Right ventricle myocardium inferior (tissue), 1 donor: ENCODE data around the gene NSD2. TPM values are rescaled to one million over a fixed set of nuclear protein-coding genes. Genes with fewer than 3 reads are reported as not detected.
"Not testable (repeated sequence)": the region's sequence is repeated elsewhere in the genome, so short reads cannot be mapped to it uniquely, and the experiment has no call there.

Source experiments
- ATAC-seq: fragments of 200-7000 bp; cut with Tn5 transposase; one replicate; pipeline ENCODE4 v1.9.1; 2020; ENCODE audit warnings: mild to moderate bottlenecking, moderate library complexity
- DNase-seq: peaks from one replicate; pipeline ENCODE4 v3.0.0; 2021; ENCODE audit errors: missing footprints
- intact Hi-C: fragments of 100-400 bp; cut with DNase I; formaldehyde crosslinking; loops from one replicate; pipeline ENCODE4 v1.11.0; 2022
- long read RNA-seq: library from polyadenylated mRNA; unstranded; transcript quantifications from one replicate; pipeline ENCODE4 v2.0.0, GENCODE V29; 2021
- total RNA-seq: library from RNA; stranded (reverse); fragmentation: NEBNext Ultra II Directional; extraction: Animal tissue kit (Norgen Biotek cat#: 25700); gene quantifications from one replicate; pipeline ENCODE4 v1.2.1, GENCODE V29; 2021
- donor health status: DM: no; HTN: yes; CAD: no; lungs with severe emphysema.

Gene NSD2
- 37.0 TPM for total RNA-seq
- long read RNA-seq, partial matches to known transcripts: 5 of 21 reads
- long read RNA-seq, other reads (novel, unspliced or antisense): 16 of 21 reads

DNA sequence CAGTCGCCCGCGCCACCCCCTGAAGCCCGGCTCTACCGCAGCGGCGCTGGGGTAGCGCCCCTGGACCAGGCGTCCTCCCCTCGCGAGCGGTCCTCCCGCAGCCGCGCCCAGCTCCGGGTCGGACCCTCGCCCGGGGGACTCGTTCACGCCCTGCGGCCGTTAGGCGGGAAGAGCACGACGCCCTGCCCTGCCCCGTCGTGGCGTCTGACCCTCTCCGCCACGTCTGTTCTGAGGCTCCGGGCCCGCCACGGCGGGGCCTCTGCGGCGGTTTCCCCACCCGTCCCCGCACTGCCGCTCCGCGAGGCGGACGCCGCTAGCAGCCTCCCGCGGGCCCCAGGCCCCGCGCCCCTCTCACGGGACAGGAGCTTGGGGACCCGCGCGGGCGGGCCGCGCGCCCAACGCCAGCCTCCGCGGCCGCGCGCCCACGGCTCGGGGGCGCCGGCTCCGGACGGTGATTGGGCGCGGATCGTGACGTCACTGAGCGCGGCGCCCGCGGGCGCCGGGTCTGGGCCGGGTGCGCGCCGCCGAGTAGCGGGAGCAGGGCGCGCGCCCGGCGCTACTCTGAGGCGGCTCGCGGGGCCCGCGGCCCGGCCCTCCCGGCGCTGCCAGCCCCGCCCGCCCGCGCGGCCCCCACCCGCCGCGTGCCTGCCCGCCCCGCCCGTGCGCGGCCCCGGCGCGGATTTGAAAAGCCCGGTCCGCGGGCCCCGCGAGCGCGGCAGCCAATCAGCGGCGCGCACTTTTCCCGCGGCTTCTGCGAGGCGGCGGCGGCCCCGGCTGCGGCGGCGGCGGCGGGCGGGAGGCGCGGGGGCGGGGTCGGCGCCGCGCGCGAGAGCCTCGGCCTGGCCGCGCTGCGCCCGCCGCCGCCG lies at the start of gene NSD2:
NSD2 (plus strand) TSS at position 816 of the 866 bp plus-strand sequence. CDS start 29,262 bp downstream, outside the sequence.
- intact Hi-C loops: loop anchor here (1.0 kb wide), 1 partner anchor 14 kb away; no protein-coding TSS in a partner anchor
- DNase-seq (peak; percentile 94), ATAC-seq (peak; percentile 86)

DNA sequence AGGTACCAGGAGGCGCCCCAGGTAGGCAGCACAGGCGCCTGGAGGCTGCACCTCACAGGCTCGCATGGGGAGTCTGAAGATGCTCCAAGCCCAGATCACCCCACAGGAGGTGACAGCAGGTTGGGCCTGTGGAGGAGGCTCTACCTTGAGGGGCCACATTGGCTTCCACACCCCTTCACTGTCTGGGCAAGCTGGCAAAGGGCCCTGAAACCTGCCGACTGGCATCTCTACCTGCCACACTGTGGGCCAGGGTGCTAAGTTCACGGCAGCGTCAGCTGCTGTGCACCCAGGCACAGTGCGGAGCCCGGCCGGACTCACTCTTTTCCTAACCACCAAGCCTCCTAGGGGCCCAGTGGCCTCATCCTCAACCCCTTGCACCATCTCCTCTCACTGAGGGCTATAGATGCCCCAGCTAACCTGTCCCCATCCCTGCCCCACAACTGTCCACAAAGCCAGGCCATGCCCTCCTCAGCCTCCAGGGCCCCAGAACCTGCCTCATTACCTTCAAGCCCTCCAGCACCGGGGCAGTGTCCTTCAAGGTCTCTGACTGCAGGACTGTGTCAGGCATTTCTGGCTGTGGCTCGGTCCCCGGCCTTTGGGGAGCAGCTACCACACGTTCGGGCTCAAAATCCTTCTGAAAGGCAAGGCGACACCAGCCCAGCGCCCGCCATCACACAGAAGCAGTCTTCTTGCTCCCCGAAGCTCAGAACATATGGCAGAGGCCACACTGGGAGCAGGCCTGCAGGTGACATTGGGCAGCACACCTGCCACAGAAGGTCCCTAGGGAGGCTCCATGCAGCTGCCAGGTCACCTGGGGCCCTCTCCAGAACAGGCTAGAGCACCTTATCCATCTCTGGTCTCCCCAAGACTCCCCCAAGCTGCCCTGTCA lies 49.3 kb upstream of the NSD2 start:
- intact Hi-C loops: no loop called here
- ATAC-seq (no peak), DNase-seq (no peak)

DNA sequence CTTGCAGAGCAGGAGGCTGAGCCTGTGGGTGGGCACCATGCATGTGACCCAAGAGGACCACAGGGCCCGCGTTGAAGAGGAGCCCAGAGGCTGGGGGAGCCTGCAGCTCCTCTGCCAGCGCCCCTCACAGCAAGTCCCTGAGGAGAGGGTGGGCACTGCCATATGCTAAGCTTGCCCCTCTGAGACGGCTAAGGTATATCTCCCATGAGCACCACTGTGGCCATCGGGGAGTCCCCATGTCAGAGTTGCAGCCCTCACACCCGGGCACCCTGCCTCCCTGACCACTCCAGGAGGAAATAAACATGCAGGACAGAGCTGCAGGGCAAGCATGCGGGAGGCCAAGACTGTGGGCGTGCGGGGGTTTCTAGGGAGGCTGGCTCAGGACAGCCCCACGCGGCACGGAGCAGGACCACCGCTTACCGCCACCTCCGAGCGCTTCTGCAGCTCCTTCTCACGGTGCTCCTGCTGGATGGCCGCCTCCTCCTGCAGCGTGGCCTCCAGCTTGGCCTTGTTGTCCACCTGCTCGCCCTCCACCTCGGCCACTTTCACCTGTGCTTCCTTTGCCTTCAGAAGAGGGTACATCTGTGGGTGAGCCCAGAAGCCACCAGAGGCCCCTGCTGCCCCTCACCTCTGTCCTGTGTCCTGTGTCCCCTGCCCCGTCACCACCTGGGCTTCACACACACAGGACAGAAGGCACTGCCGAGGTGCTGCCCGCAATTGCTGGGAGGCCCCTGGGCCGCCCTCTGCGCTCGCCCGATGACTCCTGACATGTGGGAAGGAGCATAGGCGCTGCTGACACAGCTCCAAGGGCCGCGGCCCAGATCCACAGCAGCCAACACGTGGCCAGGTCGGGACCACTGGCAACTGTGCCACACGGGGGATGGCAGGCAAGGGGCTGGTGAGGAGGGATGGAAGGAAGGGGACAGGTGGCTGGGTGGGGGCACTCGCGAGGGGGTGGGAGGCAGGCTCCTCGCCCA lies 48.3 kb upstream of the NSD2 start:
- DNase-seq (no peak), ATAC-seq (no peak)
- intact Hi-C loops: no loop called here

- DNase-seq (no peak), ATAC-seq (no peak)
- intact Hi-C loops: no loop called here
These were observed 47.7 kb upstream of the NSD2 start for GRCh38 chr4:1823545-1823932.

GRCh38 chr4:1824746-1825145 lies 46.4 kb upstream of the NSD2 start:
- ATAC-seq: no peak
- intact Hi-C loops: no loop called here
- DNase-seq: peak; percentile 27

- DNase-seq: peak; percentile 30
- intact Hi-C loops: no loop called here
- ATAC-seq: no peak
These were observed 45.9 kb upstream of the NSD2 start for GRCh38 chr4:1825326-1825725.

DNA sequence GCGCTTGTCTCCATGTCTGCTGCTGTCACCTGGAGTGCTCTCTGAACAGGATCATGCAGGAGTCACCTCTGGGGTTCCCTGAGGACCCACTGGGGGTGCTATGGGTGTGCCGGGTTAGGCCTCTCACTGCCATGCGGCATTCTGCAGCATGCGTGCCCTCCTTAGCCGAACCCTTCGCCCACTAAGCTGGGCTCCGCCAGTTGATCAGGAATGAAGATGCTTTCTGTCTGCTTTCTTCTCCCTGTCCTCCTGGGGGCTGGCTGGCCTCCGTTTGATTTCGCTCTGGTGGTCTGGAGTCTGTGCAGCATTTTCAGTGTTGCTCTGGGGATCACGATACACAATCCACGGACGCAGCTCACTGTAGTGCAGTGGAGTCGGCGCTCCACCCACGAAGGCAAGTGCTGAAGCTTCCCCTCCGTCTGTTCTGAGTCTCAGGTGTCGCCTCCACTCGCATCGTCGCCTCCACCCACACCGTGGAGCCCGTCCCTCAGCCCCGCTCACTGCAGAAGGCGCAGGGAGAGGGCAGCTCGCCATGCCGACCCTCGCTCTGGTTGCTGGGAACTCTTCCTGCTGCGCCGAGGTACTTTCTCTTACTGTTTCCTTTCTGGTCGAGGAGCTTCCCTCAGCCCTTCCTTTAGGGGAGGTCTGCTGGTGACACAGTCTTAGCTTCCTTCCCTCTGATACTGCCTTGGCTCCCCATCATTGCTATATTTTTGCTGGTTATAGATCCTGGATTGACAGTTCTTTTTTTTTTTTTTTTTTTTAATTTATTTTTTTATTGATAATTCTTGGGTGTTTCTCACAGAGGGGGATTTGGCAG lies 44.5 kb upstream of the NSD2 start:
- intact Hi-C loops: no loop called here
- DNase-seq (no peak), ATAC-seq (no peak)

DNA sequence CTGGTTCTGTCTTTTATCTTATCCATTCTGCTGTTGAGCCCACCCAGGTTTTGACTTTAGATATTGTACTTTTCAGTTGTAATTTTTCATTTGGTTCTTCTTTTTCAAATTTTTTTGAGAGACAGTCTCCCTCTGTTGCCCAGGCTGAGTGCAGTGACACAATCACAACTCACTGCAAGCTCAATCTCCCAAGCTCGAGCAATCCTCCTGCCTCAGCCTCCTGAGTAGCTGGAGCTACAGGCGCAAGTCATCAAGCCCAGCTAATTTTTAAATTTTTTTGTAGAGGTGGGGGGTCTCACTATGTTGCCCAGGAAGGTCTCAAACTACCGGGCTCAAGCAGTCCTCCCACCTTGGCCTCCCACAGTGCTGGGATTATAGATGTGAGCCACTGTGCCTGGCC lies 41.0 kb upstream of the NSD2 start:
- ATAC-seq (no peak), DNase-seq (no peak)
- intact Hi-C loops: no loop called here

DNA sequence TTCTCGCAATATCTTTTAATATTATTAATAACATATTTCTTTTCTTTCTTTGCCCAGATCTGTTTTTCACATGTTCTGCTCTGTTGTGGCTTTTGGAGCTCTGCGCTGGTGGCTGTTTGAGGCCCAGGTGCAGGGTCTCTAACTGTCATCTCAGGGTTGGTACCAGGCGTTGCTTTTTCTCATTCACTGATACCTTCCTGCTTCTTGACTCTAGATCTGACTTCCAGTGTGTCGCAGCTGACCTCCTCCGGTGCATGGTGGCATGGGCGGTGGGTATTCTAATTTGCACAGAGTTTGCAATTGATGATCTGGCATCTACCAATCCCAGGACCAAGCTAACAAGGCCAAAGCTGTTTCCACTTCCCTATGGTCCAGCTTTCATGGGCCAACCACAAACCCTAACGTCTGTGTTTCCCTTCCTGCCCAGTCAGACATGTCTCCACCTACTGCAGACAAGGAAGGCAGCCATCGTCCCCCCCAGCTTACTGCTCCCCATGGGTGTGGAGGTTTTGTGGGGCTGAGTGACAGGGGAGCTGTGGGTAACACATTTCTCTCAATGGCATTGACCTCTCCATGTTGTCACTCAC lies 40.5 kb upstream of the NSD2 start:
- intact Hi-C loops: no loop called here
- ATAC-seq (no peak), DNase-seq (no peak)

DNA sequence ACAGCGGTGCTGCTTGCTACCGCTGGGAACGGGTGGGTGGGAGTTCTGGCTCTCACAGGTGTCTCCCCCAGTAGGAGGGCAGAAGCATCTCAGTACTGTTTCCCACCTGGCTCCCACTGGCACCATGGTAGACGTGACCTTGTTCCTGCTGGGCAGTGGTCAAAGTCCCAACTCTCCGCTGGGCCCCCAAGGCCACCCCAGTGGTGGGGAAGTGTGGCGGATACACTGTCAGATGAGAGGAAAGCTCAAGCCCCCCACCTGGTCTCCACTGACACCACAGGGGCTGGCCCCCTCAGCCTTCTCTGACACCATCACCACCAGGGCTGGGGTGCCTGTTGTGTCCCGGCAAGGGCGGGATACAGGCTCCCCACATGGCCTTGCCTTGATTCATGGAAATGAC lies 39.9 kb upstream of the NSD2 start:
- DNase-seq (no peak), ATAC-seq (no peak)
- intact Hi-C loops: no loop called here

DNA sequence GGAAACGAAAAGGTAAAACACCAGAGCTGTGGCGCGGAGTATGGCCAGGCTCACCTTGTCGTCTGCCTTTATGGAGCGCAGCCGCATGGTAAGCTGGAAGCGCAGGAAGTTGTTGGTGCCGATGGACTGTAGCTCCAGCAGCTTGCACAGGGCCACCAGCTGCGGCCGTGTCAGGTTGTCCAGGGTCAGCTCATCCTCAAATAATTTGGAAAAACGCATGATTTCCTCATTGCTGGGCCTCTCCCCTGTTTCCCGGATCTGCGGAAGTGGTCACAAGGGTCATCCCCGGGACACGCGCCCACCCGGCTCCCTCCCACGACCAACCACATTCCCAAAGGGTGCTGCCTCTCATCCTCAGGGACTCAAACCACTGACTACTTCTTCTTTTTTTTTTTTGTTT lies 38.5 kb upstream of the NSD2 start:
- DNase-seq: no peak
- intact Hi-C loops: no loop called here
- no peak for ATAC-seq

DNA sequence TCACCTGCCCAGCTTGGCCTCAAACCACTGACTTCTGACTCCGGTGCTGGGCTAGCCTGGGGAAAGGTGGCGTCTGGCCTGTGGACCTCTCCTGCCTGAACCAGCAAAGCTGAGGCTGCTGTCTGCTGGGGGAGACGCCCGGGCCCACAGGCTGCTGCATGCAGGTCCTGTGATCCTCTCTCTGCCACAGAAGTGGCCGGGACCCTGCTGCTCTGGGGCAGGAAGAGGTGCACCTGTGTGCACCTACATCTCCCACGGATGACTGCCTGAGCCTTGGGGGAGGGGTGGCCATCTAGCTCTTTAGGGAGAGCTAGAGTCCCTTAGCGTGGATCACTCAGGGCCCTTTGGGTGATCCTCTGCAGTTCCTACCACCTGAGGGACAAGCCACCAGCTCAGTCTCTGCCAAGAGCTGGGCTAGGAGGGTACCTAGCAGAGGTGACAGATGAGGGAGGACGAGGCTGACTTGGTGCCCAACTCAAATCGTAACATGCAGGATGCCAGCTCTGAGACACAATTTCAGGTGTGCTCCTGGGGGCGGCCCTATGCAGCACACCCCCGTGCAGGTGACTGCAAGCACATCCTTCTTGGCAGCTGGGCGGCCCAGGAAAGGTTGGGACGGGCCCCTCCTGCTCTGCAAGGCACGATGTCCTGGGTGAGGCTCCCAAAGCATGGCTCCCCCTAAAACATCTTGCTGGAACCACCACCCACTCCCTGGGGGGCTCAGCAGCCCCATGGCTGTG lies 37.7 kb upstream of the NSD2 start:
- intact Hi-C loops: no loop called here
- no peak for DNase-seq
- no peak for ATAC-seq

DNA sequence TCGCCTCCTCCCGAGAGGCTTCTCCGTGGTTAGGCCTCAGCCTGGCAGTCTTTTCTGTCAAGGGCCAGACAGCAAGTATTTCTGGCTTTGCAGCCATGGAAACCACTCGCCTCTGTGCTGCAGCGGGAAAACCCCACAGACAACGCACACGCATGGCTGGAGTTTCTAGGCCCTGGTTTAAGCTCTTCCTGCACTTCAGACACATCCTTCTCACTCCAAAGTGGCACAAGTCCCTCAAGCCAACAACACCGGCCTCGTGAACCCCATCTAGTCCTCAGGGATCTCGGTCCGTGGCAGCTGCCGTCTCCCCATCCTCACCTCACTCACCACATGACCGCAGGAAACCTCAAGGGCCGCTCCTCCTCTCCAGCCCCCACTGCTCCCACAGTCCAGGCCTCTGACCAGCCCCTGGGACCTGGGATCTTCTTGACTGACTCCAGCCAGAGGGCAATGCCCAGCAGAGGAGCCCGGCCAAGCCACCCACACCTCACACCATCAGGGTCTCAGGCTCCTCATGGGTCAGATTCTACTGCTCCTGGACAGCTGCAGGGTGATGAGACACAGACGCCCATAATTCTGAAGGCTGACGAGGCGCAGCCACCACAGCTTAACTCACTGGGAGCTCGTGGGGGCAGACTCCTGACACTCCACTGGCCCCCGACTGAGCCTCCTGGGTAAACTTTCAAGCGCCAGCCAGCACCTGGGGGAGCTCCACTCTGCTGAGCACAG lies 37.0 kb upstream of the NSD2 start:
- intact Hi-C loops: no loop called here
- DNase-seq (no peak), ATAC-seq (no peak)

GRCh38 chr4:1835836-1836235 lies 35.4 kb upstream of the NSD2 start:
- ATAC-seq, DNase-seq, intact Hi-C loops: not testable (repeated sequence)

DNA sequence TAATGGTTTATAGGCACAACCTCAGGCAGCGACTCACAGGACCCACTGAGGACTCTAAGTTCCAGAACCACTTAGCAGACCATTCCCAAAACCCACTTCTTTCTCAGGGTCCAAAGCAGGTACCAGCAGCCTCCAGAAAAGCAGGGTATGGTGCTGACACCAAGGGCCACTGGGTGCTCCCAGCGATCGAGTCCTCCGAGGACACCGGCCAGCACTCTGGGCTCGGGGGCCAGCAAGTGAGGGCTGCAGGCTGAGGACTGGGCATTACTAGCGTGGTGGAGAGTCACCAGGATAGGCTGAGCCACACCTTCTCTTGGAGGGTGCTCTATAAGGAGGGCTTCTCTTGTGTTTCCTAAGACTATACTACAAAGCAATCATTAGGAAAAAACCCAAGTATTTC lies 34.5 kb upstream of the NSD2 start:
- intact Hi-C loops: no loop called here
- DNase-seq: no peak
- no peak for ATAC-seq

DNA sequence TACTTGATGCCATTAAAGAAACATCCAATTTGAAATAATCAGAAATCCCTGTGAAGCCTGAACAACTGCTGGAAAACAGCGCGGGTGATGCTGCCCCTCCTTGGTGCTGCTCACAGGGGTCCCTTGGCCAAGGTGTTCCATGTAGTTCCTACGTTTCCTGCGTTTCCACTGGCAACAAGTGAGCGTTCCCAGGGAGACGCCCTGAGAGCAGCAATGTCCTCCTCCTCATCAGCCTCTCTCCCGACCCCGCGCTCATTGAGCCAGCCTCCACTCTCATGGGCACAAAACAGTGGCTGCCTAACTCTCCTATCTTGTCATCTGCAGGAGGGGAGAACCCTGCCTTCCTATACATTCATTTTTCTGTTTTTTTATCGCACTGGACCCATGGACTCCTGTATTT lies 34.1 kb upstream of the NSD2 start:
- DNase-seq: no peak
- ATAC-seq: no peak
- intact Hi-C loops: no loop called here
